HEK293T (cell line): ENCODE measurements around the gene TMC5.

Source experiments
- ARNT ChIP-seq: fragments of 450-650 bp; IDR thresholded peaks from 2 replicates; pipeline ENCODE4 v1.6.1; 2017; ENCODE audit warnings: mild to moderate bottlenecking
- BHLHE40 ChIP-seq: fragments of 450-650 bp; IDR thresholded peaks from 2 replicates; pipeline ENCODE4 v1.6.1; 2016; ENCODE audit warnings: mild to moderate bottlenecking, moderate library complexity, borderline replicate concordance
- ELF4 ChIP-seq: fragments of 450-650 bp; IDR thresholded peaks from 2 replicates; pipeline ENCODE4 v1.6.1; 2017; ENCODE audit warnings: antibody characterized with exemption
- PKNOX1 ChIP-seq: fragments of 450-650 bp; IDR thresholded peaks from 2 replicates; pipeline ENCODE4 v1.6.1; 2016

- TF ChIP-seq BHLHE40, result no peak
- TF ChIP-seq ARNT, result no peak
- no peak for TF ChIP-seq PKNOX1
- no peak for TF ChIP-seq ELF4
Observed at GRCh38 chr16:19411298-19411697, 6.4 kb upstream of the TMC5 start.
